NK-92 (cell line): ENCODE data around the gene NDFIP2.

ENCODE experiments used
- DNase-seq: peaks from one replicate; lab custom pipeline; 2025; ENCODE audit not compliant: unreplicated experiment; lab: John Stamatoyannopoulos, UW

Gene NDFIP2

DNA sequence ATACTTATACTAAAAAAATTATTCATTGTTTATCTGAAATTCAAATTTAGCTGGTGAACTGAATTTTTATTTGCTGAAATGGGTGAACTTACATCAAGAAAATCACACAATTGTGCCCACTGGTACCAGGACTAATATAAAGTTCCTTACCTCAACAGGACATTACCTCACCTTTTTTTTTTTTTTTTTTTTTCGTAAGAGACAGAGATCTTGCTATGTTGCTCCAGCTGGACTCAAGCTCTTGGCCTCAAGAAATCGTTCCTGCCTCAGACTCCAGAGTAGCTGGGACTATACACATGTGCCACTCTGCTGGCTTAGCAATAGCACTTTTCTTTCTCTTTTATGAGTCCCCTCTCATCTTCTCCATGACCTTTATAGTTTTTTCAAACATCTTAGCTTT is 22.5 kb upstream of the NDFIP2 start:
- DNase-seq, result no peak

- DNase-seq, result no peak
These were observed 21.0 kb upstream of the NDFIP2 start for GRCh38 chr13:79459906-79460305.

- DNase-seq, result no peak
These were observed 18.1 kb upstream of the NDFIP2 start for GRCh38 chr13:79462895-79463294.

DNA sequence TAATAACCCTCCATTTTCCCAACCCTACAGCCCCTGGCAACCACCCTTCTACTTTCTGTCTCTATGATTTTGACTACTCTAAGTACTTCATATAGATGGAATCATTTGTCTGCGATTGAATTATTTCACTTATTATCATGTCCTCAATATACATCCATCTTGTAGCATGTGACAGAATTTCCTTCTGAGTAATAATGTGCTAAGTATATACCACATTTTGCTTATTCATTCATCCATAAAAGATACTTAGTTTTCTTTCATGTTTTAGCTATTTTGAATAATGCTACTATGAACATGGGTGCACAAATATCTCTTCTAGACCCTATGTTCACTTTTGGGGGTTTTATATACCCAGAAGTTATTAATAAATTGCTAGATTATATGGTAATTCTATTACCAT is 17.4 kb upstream of the NDFIP2 start:
- no peak for DNase-seq

DNA sequence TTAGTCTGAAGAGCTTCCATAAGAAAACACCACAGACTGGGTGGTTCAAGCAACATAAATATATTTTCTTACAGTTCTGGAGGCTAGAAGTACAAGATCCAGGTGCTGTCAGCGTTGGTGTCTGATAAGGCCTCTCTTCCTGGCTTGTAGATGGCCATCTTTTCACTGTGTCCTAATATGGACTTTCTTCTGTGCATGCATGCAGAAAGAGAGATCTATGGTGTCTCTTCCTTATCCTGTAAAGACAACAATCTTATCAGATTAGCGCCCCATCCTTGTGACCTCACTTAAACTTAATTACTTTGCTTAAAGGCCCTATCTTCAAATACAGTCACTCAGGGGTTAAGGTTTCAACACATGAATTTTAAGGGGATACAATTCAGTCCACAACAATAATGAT is 14.1 kb upstream of the NDFIP2 start:
- DNase-seq, result no peak

DNA sequence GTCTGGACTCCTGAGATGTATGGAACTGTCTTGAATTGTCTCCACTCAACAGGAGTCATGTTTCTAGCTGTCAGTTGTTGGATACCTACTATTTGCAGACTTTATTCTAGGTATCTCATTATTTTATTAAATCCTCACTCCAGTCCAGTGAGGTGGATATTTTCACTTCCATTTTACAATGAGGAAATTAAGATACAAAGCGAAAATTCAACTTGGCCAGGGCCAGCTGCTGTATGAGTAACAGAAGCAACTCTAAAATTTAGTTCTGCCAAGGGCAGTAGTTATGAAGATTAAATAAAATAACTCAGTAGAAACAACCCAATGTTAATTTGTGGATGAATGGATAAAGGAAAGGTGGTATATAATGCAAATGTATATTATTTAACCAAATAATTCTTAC is 12.6 kb upstream of the NDFIP2 start:
- no peak for DNase-seq

GRCh38 chr13:79468819-79469218 is 12.1 kb upstream of the NDFIP2 start:
- no peak for DNase-seq

DNA sequence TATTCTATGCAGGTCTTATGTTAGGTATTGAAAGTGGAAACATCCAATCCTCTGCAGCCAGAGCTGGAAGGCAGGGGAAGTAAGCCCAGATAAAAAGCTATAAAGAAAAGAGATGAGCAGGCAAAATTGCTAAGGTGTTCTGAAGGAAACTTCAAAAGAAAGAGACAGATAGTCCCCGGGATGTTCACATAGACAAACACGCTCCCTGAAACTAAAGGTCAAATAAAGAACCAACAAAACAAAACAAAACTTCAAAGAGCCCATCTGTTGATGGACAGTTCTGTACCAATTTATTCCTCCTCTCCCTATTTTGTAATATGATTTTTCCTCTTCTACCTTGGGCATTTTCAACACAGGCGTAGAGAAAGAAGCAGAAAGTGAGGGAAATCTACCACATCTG is 11.3 kb upstream of the NDFIP2 start:
- no peak for DNase-seq

GRCh38 chr13:79470666-79471065 is 10.3 kb upstream of the NDFIP2 start:
- no peak for DNase-seq

DNA sequence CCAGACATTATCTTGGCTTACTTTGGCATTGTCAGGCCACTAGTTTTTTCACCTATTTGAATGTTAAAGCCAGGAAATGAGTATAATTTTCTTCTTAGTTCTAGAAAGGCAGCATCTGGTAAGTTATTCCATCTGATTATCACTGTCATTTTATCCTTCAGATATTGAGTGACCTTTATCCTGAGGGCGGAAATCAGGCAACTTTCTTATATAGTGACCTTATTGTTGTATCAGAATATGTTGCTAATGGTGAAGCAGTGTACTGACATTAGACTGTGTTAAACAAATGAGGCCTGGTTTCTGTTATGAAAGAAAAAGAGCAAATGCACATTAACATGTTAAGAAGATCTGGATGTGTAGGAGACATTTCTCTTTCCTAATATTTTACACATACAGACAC is 5.4 kb upstream of the NDFIP2 start:
- DNase-seq, result no peak

- no peak for DNase-seq
These were observed 3.0 kb upstream of the NDFIP2 start for GRCh38 chr13:79477968-79478367.

- no peak for DNase-seq
These were observed 1.1 kb upstream of the NDFIP2 start for GRCh38 chr13:79479882-79480281.

- no peak for DNase-seq
These were observed 714 bp downstream of the NDFIP2 start for GRCh38 chr13:79481685-79482052.

DNA sequence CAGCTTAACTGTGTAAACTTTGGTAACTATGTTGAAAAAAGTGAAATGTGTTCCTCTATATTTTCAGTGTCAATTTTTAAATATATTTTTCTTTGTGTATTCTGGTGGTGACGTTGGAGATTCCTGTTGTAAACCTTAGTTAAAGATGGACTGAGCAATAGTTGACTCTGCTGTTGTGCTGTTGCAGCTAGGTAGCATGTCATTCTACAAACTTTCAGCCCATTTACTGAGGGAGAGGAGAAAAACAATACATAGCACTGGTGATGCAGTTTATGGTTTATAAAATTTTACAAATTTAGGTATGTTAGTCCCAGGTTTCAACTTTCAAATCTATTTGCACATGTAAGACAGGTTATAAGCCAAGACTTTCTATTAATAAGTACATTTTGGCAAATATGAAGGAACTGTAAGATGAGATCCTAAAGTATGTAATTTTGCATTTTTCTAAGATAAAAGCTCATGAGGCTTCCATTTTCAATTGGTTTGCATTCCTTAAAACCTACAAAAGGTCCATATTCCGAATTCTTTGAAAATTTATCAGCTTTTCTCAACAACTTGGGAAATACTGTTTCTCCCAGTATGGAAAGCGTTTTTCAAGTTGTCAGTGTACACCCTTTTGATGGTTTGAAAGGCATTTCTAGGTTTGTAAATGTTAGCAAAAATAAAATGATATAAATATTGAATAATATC is 1.5 kb downstream of the NDFIP2 start:
- no peak for DNase-seq

DNA sequence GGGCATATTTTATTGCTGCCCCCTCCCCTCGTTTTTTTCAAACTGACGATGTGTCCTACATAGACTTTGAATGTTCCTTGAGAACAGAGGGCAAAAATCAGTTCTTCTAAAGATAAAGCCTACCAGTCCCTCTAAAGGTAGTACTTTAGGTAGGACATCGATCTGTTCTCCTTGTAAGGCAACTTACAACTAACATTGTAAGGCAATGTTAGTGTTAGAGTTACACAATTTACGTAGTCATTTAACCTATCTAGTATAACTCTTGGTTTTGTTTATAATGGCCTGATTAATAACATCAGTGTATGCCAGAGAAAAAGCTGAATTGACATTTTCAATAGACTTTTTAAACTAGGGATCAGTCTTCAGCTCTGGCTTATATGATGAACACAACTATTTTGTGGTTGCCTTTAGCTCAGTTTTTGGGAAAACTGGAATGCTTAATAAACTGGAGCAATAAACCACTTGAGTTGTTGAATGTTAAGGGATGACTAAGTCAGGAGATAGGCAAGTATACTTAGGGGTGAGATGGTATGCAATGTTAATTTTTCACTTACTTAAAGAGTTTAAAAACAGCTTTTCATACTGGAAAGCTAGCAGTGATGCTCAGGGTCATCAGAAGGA is 2.2 kb downstream of the NDFIP2 start:
- no peak for DNase-seq

- DNase-seq, result no peak
These were observed 4.3 kb downstream of the NDFIP2 start for GRCh38 chr13:79485014-79485811.

DNA sequence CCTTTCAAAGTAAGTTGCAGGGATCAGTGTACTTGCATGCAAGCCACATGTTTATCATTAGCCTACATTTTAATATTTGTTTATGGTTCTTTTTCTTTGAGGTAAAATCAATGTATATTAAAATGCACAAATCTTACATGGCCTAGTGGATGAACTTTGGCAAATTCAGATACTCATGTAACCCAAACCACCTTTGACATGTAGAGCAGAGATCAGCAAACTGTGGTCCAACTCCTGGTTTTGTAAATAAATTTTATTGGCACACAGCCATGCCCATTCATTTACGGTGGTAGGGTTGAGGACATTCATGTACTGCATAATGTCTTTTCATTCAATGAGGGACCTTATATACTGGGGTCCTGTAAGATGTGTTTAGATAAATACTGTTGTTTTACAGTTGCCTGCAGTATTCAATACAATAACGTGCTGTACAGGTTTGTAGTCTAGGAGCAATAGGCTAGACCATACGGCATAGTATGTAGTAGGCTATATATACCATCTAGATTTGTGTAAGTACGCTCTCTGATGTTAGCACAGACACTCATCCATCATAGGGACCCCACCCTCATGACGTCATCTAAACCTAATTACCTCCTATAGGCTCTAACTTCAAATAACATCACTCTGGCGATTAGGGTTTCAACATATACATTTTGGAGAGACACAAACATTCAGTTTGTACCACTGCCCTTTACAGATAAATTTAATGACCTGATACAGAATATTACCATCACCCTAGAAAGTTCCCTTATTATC is 5.7 kb downstream of the NDFIP2 start:
- DNase-seq, result no peak

GRCh38 chr13:79490326-79490725 is 9.4 kb downstream of the NDFIP2 start:
- no peak for DNase-seq

GRCh38 chr13:79490824-79491223 is 9.9 kb downstream of the NDFIP2 start:
- no peak for DNase-seq

DNA sequence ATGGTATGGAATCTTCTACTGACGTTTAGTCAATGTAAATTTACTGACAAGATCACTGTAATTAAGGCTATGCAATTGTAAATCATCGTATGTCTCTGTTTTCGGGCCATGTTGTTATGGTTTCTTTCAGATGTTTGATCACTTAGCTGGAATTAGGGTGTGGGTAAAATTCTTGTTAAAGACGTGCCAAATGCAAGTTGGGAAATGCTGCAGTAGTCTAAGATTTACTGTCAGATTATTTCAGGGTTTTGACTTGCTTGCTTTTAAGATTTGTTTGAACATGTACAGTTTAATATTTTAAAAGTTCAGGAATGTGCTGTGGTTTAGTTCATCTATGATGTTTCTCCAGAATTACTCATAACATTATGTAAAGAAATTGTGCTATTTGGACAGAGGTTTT is 10.8 kb downstream of the NDFIP2 start:
- DNase-seq, result no peak

- no peak for DNase-seq
These were observed 11.4 kb downstream of the NDFIP2 start for GRCh38 chr13:79492313-79492798.
